A673 (cell line): ENCODE results near the gene TPM4.

Experiments
- EZH2 ChIP-seq: fragments of 200-600 bp; sonication (generic); IDR thresholded peaks from 2 replicates; pipeline ENCODE4 v1.6.1; 2017; ENCODE audit warnings: borderline replicate concordance, low read depth, mild to moderate bottlenecking, mixed read lengths, antibody characterized with exemption, low read length; ENCODE audit not compliant: poor library complexity, severe bottlenecking
- TF ChIP-seq, protein P1 (sequence below): fragments of 300-800, 200-600 bp; sonication (generic); conservative IDR thresholded peaks from 2 replicates; pipeline ENCODE4 v1.5.1; 2017; ENCODE audit warnings: low read depth, mild to moderate bottlenecking, antibody characterized with exemption, low read length, moderate library complexity, mixed read lengths

DNA sequence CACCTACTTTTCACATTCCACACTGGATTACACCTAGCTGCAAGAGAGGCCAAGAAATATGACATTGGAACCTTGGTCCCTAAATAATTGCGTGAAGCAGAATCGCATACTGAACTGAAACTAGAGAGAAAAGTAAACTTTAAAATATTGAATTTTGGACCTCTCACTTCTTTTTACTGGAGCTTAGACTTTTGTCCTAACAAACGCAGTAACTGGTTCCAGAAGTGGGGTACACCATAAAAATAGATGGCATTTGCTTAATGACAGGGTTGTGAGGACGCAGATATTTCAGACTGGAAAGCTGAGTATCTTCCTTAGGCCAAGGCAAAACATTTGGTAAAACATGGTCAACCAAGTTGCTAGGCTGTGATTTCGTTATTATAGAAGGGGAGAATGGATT, 19.2 kb upstream of the TPM4 start:
- TF ChIP-seq, protein P1, sequence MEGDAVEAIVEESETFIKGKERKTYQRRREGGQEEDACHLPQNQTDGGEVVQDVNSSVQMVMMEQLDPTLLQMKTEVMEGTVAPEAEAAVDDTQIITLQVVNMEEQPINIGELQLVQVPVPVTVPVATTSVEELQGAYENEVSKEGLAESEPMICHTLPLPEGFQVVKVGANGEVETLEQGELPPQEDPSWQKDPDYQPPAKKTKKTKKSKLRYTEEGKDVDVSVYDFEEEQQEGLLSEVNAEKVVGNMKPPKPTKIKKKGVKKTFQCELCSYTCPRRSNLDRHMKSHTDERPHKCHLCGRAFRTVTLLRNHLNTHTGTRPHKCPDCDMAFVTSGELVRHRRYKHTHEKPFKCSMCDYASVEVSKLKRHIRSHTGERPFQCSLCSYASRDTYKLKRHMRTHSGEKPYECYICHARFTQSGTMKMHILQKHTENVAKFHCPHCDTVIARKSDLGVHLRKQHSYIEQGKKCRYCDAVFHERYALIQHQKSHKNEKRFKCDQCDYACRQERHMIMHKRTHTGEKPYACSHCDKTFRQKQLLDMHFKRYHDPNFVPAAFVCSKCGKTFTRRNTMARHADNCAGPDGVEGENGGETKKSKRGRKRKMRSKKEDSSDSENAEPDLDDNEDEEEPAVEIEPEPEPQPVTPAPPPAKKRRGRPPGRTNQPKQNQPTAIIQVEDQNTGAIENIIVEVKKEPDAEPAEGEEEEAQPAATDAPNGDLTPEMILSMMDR, result no peak
- no peak for TF ChIP-seq EZH2
